Measurements from ENCODE around the gene ASPN.

DNA sequence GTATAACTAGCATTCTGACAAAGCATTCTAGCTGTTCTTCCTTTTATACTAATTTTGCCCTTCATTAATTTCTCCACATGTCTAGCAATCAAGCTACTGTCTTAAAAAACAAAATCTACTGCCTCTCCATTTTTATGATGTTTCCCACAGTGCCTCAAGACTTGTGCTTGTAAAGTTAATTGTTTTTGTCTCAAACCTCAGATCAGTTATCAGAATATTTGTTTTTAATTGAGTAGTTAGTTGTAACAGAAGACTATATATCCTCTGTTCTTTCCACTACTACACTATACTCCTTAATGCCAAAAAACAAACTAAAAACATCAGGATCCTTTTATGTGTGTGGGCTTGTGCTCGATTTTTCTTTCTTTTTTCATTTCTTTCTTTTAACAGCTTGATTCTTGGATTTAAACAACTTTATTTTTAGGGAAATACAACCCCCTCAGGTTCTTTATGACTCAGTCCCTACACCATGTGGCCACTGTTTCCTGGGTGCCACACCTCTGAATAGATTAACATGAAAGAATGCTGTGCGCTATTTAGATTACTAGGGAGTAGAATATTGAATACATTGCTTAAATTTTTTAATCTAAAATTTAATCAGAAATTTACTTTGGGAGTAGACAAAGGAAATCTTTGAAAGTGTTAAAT, 1.2 kb downstream of the ASPN start:
- TF ChIP-seq, protein P1, sequence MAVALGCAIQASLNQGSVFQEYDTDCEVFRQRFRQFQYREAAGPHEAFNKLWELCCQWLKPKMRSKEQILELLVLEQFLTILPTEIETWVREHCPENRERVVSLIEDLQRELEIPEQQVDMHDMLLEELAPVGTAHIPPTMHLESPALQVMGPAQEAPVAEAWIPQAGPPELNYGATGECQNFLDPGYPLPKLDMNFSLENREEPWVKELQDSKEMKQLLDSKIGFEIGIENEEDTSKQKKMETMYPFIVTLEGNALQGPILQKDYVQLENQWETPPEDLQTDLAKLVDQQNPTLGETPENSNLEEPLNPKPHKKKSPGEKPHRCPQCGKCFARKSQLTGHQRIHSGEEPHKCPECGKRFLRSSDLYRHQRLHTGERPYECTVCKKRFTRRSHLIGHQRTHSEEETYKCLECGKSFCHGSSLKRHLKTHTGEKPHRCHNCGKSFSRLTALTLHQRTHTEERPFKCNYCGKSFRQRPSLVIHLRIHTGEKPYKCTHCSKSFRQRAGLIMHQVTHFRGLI (tag by site-specific recombination; IDR thresholded peaks at IDR 0.05): no peak
- TF ChIP-seq CTCF (tag by site-specific recombination; IDR thresholded peaks at IDR 0.05) (no peak), ZNF175 (tag by site-specific recombination; IDR thresholded peaks at IDR 0.05) (no peak), ZNF654 (tag by site-specific recombination; IDR thresholded peaks at IDR 0.05; ENCODE audit: low read depth) (no peak), HOXA7 (CRISPR knock-in tag; IDR thresholded peaks at IDR 0.05; ENCODE audit: borderline replicate concordance) (no peak), ZNF24 (tag by site-specific recombination; IDR thresholded peaks at IDR 0.05) (no peak), ZBTB26 (tag by site-specific recombination; optimal IDR thresholded peaks at IDR 0.05) (no peak), ZNF138 (tag by site-specific recombination; IDR thresholded peaks at IDR 0.05; ENCODE audit: borderline replicate concordance) (no peak), TRIM28 (IDR thresholded peaks at IDR 0.05; ENCODE audit: borderline replicate concordance, low read length) (no peak), ZNF280C (tag by site-specific recombination; IDR thresholded peaks at IDR 0.05) (no peak), TSHZ1 (tag by site-specific recombination; IDR thresholded peaks at IDR 0.05; ENCODE audit: borderline replicate concordance) (no peak), ZNF133 (tag by site-specific recombination; IDR thresholded peaks at IDR 0.05) (no peak)
